Stimulated activated CD4-positive, alpha-beta T cell treated with anti-CD3 and anti-CD28 coated beads, Interleukin-1b, Interleukin-23, amount 100 ng/mL, for 4 hours (primary cell): ENCODE measurements around the gene NUMA1.

ENCODE experiments used
- DNase-seq, 2 donors: peaks; one replicate each; pipeline ENCODE4 v3.0.0-alpha.2; 2020; ENCODE audit warnings: low read depth in 2 of 2

Gene NUMA1

GRCh38 chr11:72000202-72000867 lies 80.0 kb downstream of the NUMA1 start:
- no peak for DNase-seq

- DNase-seq = no peak
These were observed 80.5 kb downstream of the NUMA1 start for GRCh38 chr11:71999798-72000197.

GRCh38 chr11:71999362-71999761 lies 81.0 kb downstream of the NUMA1 start:
- no peak for DNase-seq

- peak in 1 of 2 donors; percentile 2 for DNase-seq
These were observed 81.6 kb downstream of the NUMA1 start, which contains the start of gene IL18BP for GRCh38 chr11:71998649-71999310. TSS of gene IL18BP (plus strand) at chr11:71998909. CDS start at chr11:71999985, 1,076 bp downstream.

- no peak for DNase-seq
These were observed 82.3 kb downstream of the NUMA1 start for GRCh38 chr11:71998061-71998460.

- DNase-seq = no peak
These were observed 82.7 kb downstream of the NUMA1 start for GRCh38 chr11:71997594-71997993.

- no peak for DNase-seq
These were observed 83.4 kb downstream of the NUMA1 start for GRCh38 chr11:71996946-71997345.

GRCh38 chr11:71996517-71996916 lies 83.8 kb downstream of the NUMA1 start:
- no peak for DNase-seq

GRCh38 chr11:71995726-71996291 lies 84.5 kb downstream of the NUMA1 start:
- DNase-seq = no peak

- DNase-seq = no peak
These were observed 85.6 kb downstream of the NUMA1 start for GRCh38 chr11:71994786-71995185.

GRCh38 chr11:71992136-71992730 lies 88.1 kb downstream of the NUMA1 start:
- DNase-seq = no peak

GRCh38 chr11:71991494-71991893 lies 88.8 kb downstream of the NUMA1 start:
- no peak for DNase-seq

- no peak for DNase-seq
These were observed 89.6 kb downstream of the NUMA1 start for GRCh38 chr11:71990701-71991100.

GRCh38 chr11:71988050-71988449 lies 92.3 kb downstream of the NUMA1 start:
- no peak for DNase-seq

GRCh38 chr11:71987521-71987920 lies 92.8 kb downstream of the NUMA1 start:
- DNase-seq = no peak

- DNase-seq = no peak
These were observed 94.2 kb downstream of the NUMA1 start for GRCh38 chr11:71986131-71986530.

- no peak for DNase-seq
These were observed 100.7 kb downstream of the NUMA1 start for GRCh38 chr11:71979602-71980001.

GRCh38 chr11:71979094-71979493 lies 101.2 kb downstream of the NUMA1 start:
- no peak for DNase-seq

- peak in 1 of 2 donors; percentile 33 for DNase-seq
These were observed 102.5 kb downstream of the NUMA1 start for GRCh38 chr11:71977743-71978418.

- DNase-seq = no peak
These were observed 103.3 kb downstream of the NUMA1 start for GRCh38 chr11:71977090-71977489.

GRCh38 chr11:71976551-71976950 lies 103.8 kb downstream of the NUMA1 start:
- DNase-seq = no peak

GRCh38 chr11:71971680-71972079 lies 108.7 kb downstream of the NUMA1 start:
- DNase-seq = no peak
